Stimulated activated CD4-positive, alpha-beta T cell treated with anti-CD3 and anti-CD28 coated beads, TNF-alpha, amount 100 ng/mL, for 4 hours (primary cell): ENCODE results near the gene RBM44.

ENCODE experiments used
- DNase-seq, 3 experiments: peaks; one replicate each; pipeline ENCODE4 v3.0.0-alpha.2; 2020; ENCODE audit warnings: low read depth in 3 of 3

The RBM44 gene

GRCh38 chr2:237886685-237887481 lies 88.3 kb downstream of the RBM44 start:
- no peak for DNase-seq

DNA sequence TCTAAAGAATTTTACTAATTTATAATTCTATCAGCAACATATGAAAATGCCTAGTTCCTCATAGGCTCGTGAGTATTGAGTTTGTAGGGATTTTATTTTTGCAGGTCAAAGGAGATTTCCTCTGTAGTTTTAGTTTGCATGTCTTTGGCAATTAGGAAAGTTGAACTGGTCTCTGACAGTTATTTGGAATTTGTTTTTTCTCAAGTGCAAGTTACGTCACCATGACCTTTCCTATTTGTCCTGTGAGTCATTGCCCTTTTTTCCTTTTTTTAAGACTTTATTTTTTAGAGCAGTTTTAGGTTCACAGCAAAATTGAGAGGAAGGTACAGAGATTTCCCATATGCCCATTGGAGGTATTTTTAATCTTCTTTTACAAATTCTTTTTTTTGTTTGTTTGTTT lies 89.8 kb downstream of the RBM44 start:
- no peak for DNase-seq

- no peak for DNase-seq
Measured at GRCh38 chr2:237889016-237889415, 90.4 kb downstream of the RBM44 start.

DNA sequence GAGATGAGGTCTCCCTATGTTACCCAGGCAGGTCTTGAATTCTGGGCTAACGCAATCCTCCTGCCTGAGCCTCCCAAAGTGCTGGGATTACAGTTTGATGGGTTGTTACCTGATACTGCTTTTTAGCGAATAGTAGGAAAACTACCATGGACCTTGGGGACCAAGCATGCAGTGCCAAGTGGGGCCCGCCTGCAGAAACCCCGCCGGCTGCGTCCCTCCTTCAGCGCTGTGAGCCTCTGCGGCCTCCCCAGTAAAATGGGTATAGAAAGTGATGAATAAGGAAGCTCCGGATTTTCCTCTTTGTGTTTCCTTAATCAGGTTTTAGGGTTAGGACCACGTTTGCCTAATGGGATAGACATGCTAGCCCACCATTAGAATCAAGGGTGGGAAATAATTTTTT lies 91.2 kb downstream of the RBM44 start:
- no peak for DNase-seq
